HTERT RPE-1 (cell line): ENCODE measurements around the gene FXYD5.

ENCODE experiments used
- in situ Hi-C: fragments of 300-500 bp; cut with MboI; formaldehyde crosslinking; loops from 4 replicates; pipeline ENCODE4 v1.14.3; 2020; ENCODE audit warnings: low sequenced_read_pairs

The FXYD5 gene

GRCh38 chr19:35211545-35212230 is 57.2 kb downstream of the FXYD5 start:
- in situ Hi-C loops = no loop called here

- in situ Hi-C loops = no loop called here
Measured at GRCh38 chr19:35212241-35212640, 57.7 kb downstream of the FXYD5 start.

GRCh38 chr19:35213663-35214632 is 59.4 kb downstream of the FXYD5 start:
- in situ Hi-C loops = no loop called here

GRCh38 chr19:35214766-35215422 is 60.4 kb downstream of the FXYD5 start:
- in situ Hi-C loops = no loop called here

- in situ Hi-C loops = no loop called here
Measured at GRCh38 chr19:35216016-35216832, 61.7 kb downstream of the FXYD5 start.

- in situ Hi-C loops = no loop called here
Measured at GRCh38 chr19:35216833-35217648, 62.5 kb downstream of the FXYD5 start.

- in situ Hi-C loops = no loop called here
Measured at GRCh38 chr19:35217649-35217990, 63.1 kb downstream of the FXYD5 start.

GRCh38 chr19:35219008-35219407 is 64.5 kb downstream of the FXYD5 start:
- in situ Hi-C loops = no loop called here
